ENCODE data around the gene UBN1. TPM values are rescaled to one million over a fixed set of nuclear protein-coding genes. Genes with fewer than 3 reads are reported as not detected.

UBN1 gene
- total RNA-seq, 3 donors from 2014 or later = 41.3 to 42.7 (median 41.6) TPM

DNA sequence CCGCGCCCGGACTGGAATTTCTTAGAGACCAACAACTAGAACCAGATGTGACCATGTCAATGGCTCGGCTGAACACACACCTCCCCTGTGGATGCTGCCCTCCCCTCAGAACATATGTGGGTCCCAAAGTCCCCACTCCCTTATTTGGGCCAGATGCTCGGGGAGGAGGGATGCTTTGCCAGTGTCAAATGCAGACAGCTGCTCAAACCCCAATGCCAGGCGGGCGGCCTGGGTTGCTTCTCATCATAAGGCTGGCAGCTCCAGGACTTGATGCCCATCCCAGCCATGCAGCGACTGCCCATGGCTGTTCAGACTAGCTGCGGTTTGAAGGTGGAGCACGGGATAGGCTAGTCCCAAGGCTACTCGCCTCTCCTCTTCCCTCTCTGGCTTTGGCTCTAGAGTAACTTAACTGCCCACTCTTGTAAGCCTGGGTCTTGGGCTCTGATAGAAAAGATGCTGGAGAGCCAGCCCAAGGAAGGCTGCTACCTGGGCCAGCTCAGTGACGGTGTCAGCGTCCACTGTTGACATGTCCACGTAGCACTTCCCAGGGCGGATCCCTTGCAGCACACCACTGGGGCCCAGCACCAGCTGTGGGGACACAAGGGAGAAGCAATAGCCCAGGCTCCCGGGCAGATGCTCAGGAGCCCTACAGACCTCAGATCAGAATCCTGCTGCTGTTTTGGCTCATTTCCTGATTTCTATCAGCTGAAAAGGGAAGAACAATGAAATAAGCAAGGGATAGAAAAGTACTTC lies 33.9 kb upstream of the UBN1 start:
- DNase-seq = no peak
- no peaks in the 10 kb centered on the region for H3K4me1 ChIP-seq (ENCODE audit: low read depth)
- intact Hi-C loops (cut with DNase I, micrococcal nuclease) = no loop called here
- TF ChIP-seq, protein P1, sequence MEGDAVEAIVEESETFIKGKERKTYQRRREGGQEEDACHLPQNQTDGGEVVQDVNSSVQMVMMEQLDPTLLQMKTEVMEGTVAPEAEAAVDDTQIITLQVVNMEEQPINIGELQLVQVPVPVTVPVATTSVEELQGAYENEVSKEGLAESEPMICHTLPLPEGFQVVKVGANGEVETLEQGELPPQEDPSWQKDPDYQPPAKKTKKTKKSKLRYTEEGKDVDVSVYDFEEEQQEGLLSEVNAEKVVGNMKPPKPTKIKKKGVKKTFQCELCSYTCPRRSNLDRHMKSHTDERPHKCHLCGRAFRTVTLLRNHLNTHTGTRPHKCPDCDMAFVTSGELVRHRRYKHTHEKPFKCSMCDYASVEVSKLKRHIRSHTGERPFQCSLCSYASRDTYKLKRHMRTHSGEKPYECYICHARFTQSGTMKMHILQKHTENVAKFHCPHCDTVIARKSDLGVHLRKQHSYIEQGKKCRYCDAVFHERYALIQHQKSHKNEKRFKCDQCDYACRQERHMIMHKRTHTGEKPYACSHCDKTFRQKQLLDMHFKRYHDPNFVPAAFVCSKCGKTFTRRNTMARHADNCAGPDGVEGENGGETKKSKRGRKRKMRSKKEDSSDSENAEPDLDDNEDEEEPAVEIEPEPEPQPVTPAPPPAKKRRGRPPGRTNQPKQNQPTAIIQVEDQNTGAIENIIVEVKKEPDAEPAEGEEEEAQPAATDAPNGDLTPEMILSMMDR (IDR thresholded peaks at IDR 0.05) = no peak
- H3K36me3 ChIP-seq (ENCODE audit: low read depth) = no peaks in the 10 kb centered on the region
- no peak overlapping the region for H3K4me3 ChIP-seq
- ATAC-seq = no peak
- H3K9me3 ChIP-seq = no peaks in the 10 kb centered on the region

DNA sequence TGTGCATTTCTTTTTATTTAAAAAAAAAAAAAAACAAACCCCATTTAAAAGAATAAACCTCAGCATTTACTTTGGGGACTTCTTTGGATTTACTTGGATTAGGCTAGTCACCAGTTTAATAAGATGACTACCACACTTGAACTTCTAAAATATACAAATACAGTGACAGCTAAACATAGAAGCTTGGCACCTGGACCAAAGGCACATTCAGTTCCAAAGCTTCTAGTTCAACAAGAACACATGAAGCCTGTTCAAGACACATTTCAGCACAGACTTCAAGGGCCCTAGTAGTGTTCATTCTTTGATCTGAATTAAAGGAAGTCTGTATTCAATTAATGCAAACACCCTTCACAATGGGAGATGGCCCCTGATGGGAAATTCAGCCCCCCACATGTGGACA lies 33.2 kb upstream of the UBN1 start:
- no peaks in the 10 kb centered on the region for H3K9me3 ChIP-seq
- TF ChIP-seq, protein P1 (IDR thresholded peaks at IDR 0.05) = no peak
- ATAC-seq = no peak
- DNase-seq = no peak
- H3K36me3 ChIP-seq (ENCODE audit: low read depth) = no peaks in the 10 kb centered on the region
- no peaks in the 10 kb centered on the region for H3K4me1 ChIP-seq (ENCODE audit: low read depth)
- H3K4me3 ChIP-seq = no peak overlapping the region
- intact Hi-C loops (cut with DNase I, micrococcal nuclease) = no loop called here

DNA sequence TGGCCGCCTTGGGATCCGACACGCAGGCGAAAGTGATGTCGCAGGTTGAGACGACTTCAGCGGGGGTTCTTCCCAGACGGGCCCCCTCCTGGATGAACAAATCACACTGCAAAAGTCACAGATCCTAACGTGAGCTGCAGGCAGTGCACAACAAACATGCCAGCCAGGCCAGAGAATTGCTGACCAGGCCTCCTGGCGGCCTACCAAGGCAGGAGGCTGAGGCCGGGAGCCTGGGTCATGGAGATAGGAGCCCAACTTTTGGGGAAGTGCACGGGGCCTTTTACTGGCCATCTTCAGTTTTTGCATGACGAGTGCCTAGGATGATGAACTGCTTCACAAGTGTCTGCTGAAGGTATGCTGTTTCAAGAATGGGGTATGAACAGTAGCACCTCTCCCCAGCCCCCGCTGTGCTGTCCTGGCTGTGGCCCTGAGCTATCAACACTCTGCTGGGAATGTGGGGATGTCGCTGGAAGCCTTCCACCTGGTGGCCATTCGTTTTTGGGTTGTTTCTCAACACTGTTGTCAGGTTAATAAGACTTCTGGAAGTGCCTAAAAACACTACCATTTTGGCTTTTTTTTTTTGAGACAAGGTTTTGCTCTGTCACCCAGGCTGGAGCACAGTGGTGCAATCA lies 32.6 kb upstream of the UBN1 start:
- TF ChIP-seq, protein P1 (IDR thresholded peaks at IDR 0.05) = no peak
- intact Hi-C loops (cut with DNase I, micrococcal nuclease) = no loop called here
- Histone ChIP-seq H3K4me3 (no peak overlapping the region), H3K9me3 (no peaks in the 10 kb centered on the region), H3K4me1 (ENCODE audit: low read depth) (no peaks in the 10 kb centered on the region), H3K36me3 (ENCODE audit: low read depth) (no peaks in the 10 kb centered on the region)
- DNase-seq = no peak
- no peak for ATAC-seq

DNA sequence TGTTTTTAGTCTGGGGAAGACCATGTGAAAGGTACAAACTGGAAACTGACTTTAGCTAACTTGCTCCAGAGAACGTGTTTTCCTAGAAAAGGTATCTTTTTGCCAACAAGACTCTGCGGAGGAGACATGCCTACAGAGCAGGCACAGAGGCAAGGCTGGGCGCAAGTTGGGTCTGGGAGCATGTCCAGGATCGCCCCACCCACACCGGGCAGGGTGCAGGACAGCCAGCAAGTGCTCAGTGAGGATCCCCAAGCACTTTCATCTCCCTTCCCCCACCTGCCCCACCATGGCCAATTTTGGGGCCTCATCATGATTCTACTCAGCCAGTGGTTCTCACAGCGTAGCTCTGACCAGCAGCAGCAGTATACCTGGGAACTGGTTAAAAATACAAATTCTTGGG lies 26.6 kb upstream of the UBN1 start:
- TF ChIP-seq, protein P1 (IDR thresholded peaks at IDR 0.05) = no peak
- no peaks in the 10 kb centered on the region for H3K4me1 ChIP-seq (ENCODE audit: low read depth)
- no peak for ATAC-seq
- no peak overlapping the region for H3K4me3 ChIP-seq
- H3K36me3 ChIP-seq (ENCODE audit: low read depth) = peaks cover 3% of the 10 kb centered on the region
- no peaks in the 10 kb centered on the region for H3K9me3 ChIP-seq
- intact Hi-C loops (cut with DNase I, micrococcal nuclease) = no loop called here
- DNase-seq = no peak

DNA sequence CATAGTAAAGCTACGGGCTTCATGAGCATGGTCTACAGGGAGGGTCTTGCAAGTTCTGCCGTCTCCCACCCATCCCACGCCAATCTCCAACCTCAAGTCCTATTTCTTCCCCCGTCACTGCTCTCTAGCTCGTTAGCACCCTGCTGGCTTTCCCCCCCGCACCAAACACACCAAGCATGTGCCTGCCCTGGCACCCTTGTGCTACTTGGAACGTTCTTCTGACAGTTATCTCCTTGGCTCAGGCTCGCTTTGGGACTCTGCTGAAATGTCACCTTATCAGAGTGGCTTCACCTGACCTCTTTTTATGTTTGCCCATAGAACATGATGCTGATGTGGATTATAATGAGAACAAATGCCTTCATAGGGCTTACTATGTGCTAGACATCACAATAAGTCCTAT lies 22.1 kb upstream of the UBN1 start:
- no peak for ATAC-seq
- TF ChIP-seq, protein P1 (IDR thresholded peaks at IDR 0.05) = no peak
- Histone ChIP-seq H3K4me3 (no peak overlapping the region), H3K4me1 (ENCODE audit: low read depth) (peaks cover 12% of the 10 kb centered on the region), H3K9me3 (no peaks in the 10 kb centered on the region), H3K36me3 (ENCODE audit: low read depth) (peaks cover 11% of the 10 kb centered on the region)
- intact Hi-C loops (cut with DNase I, micrococcal nuclease) = no loop called here
- DNase-seq = no peak
